ENCODE results near the gene RFNG.

DNA sequence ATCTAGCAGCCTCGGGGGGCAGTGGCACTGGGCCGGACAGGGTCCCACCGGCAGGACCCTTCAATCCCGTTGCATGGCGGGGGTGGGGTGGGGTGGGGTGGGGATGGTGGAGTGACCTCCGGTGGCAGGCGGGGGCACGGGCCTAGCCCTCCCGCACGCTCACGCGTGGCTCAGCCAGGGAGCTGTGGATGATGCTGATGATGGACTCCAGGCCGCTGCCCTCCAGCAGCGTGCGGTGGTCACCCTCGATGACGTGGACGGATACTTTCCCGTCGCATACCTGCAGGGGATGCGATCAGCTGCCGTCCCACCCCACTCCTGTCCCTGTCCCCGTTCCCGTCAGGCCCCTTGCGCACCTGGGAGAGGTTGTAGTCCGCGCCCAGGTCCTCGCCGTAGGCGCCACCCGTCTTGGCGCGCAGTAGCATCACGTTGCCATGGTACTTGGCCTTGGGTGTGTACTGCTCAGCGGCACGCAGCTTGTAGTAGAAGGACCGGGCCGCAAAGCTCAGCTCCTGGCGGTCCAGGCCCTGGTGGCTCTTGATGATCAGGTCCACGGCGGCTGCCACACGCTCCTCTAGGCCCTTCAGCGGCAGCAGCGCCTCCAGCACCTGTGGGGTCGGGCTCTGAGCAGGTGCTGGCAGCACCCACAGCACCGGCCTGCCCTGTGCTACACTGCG, 27.5 kb upstream of the RFNG start:
- TF ChIP-seq, protein P1, sequence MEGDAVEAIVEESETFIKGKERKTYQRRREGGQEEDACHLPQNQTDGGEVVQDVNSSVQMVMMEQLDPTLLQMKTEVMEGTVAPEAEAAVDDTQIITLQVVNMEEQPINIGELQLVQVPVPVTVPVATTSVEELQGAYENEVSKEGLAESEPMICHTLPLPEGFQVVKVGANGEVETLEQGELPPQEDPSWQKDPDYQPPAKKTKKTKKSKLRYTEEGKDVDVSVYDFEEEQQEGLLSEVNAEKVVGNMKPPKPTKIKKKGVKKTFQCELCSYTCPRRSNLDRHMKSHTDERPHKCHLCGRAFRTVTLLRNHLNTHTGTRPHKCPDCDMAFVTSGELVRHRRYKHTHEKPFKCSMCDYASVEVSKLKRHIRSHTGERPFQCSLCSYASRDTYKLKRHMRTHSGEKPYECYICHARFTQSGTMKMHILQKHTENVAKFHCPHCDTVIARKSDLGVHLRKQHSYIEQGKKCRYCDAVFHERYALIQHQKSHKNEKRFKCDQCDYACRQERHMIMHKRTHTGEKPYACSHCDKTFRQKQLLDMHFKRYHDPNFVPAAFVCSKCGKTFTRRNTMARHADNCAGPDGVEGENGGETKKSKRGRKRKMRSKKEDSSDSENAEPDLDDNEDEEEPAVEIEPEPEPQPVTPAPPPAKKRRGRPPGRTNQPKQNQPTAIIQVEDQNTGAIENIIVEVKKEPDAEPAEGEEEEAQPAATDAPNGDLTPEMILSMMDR (IDR thresholded peaks at IDR 0.05) = no peak
- no peak for TF ChIP-seq POLR2A (IDR thresholded peaks at IDR 0.05)
